ENCODE data around the gene SPATA33.
"Not testable (repeated sequence)": the region's sequence is repeated elsewhere in the genome, so short reads cannot be mapped to it uniquely, and the experiment has no call there.

Gene SPATA33

DNA sequence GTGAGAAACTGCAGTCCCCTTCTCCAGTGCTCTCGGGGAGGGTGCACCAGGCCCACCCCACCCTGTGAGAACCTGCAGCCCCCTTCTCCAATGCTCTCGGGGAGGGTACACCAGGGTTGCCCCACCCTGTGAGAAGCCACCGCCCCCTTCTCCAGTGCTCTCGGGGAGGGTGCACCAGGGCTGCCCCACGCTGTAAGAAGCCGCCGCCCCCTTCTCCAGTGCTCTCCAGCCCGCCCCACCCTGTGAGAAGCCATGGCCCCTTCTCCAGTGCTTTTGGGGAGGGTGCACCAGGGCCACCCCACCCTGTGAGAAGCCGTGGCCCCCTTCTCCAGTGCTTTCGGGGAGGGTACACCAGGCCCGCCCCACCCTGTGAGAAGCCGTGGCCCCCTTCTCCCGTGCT lies 12.1 kb downstream of the SPATA33 start:
- no peak for DNase-seq (ENCODE audit: extremely low spot score)
- POLR2A ChIA-PET: no interaction called here
- CTCF ChIA-PET: interaction anchor here (1.0 kb wide), 2 partner anchors 12 to 29 kb away, joined by 3 to 4 read pairs; partner anchors contain the start of genes CHMP1A and SPATA33
- no peak for TF ChIP-seq CTCF (IDR thresholded peaks at IDR 0.05; ENCODE audit: control extremely low read depth, extremely low read depth, low read depth, missing control alignments)

GRCh38 chr16:89670496-89671431 lies 13.1 kb downstream of the SPATA33 start:
- ChIA-PET CTCF (interaction anchor here (1.0 to 1.2 kb wide), 4 partner anchors 9 to 30 kb away, joined by 3 to 4 read pairs (median 3); partner anchors contain the start of genes CHMP1A and SPATA33), POLR2A (no interaction called here)
- no peak for TF ChIP-seq CTCF (IDR thresholded peaks at IDR 0.05; ENCODE audit: control extremely low read depth, extremely low read depth, low read depth, missing control alignments)
- no peak for DNase-seq (ENCODE audit: extremely low spot score)

DNA sequence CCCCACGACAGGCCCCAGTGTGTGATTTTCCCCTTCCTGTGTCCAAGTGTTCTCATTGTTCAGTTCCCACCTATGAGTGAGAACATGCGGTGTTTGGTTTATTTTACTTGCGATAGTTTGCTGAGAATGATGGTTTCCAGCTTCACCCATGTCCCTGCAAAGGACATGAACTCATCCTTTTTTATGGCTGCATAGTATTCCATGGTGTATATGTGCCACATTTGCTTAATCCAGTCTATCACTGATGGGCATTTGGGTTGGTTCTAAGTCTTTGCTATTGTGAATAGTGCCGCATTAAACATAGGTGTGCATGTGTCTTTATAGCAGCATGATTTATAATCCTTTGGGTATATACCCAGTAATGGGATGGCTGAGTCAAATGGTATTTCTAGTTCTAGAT lies 13.9 kb downstream of the SPATA33 start:
- POLR2A ChIA-PET; DNase-seq (ENCODE audit: extremely low spot score); CTCF ChIA-PET: not testable (repeated sequence)

DNA sequence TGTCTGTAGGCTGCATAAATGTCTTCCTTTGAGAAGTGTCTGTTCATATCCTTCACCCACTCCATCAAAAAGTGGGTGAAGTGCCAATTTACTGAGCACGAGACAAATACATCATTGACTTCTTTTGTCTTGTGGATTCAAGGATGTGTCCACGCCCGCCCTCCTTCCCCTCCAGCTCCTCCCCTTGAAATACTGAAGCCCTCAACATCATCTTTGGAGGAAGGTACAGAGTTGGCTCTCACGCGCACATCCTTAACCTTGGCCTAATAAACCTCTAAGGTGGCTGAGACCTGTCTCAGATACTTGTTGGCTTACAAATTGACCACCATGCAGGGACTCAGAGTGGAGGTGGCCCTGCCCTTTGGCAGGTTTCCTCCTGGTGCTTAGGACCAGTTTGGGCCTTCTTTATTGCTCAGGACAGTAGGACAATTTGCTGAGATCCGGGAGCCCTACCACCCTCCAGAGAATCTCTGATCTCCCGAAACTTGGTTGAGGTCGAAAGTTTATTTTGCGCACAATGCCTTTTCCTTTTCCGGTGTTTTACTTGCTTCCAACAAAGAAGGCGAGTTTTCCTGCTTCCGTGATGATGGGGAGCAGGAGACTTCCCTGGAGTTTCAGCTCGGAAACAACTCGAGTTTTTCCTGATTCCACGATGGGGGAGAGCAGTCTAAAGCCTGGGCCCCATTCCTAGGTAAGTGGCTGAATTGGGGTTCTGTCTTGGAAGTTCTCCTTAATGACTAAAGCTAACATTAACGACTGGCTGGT lies 14.7 kb downstream of the SPATA33 start:
- DNase-seq (ENCODE audit: extremely low spot score): no peak
- TF ChIP-seq CTCF (IDR thresholded peaks at IDR 0.05; ENCODE audit: control extremely low read depth, extremely low read depth, low read depth, missing control alignments): no peak
- ChIA-PET CTCF (interaction anchor here (0.9 kb wide), 1 partner anchor 24 kb away, joined by 3 read pairs; no protein-coding TSS in a partner anchor), POLR2A (no interaction called here)

DNA sequence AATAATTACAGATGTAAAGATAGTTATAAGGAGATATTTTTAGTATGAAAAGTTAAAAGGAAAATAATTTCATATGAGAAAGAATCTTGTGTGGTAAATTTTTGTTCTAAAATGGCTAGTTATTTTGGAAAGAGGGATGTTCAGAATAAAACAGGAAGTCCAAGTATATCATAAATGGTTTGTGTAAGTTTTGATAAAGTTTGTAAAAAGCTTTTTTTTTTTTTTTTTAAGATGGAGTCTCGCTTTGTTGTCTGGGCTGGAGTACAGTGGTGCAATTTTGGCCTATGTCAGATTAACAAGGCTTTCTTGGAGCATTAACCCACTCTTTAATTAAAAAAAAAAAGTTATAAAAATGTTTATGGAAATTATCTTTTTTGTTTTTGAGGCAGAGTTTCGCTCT lies 20.6 kb downstream of the SPATA33 start:
- POLR2A ChIA-PET: no interaction called here
- CTCF ChIA-PET: no interaction called here
- TF ChIP-seq CTCF (IDR thresholded peaks at IDR 0.05; ENCODE audit: control extremely low read depth, extremely low read depth, low read depth, missing control alignments): no peak
- no peak for DNase-seq (ENCODE audit: extremely low spot score)

DNA sequence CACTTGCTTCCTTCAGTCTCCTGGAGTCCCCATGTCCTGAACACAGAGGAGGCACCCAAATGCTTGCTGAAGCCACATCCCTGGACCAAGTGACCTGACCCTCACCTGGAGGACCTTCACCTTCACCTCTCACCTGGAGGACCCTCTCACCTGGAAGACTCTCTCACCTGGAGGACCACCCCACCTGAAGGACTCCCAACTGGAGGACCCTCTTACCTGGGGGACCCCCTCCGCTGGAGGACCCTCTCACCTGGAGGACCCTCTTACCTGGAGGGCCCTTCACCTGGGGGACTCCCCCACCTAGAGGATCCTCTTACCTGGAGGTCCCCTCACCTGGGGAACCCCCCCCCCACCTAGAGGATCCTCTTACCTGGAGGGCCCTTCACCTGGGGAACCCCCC lies 28.3 kb downstream of the SPATA33 start:
- CTCF ChIA-PET: interaction anchor here (1.5 to 2.4 kb wide), 3 partner anchors 13 to 21 kb away, joined by 3 to 16 read pairs (median 6); no protein-coding TSS in a partner anchor
- no peak for DNase-seq (ENCODE audit: extremely low spot score)
- POLR2A ChIA-PET: no interaction called here
- no peak for TF ChIP-seq CTCF (IDR thresholded peaks at IDR 0.05; ENCODE audit: control extremely low read depth, extremely low read depth, low read depth, missing control alignments)

Measured in GM10248 (cell line).